ENCODE measurements around the gene ROR1. TPM values are rescaled to one million over a fixed set of nuclear protein-coding genes. Genes with fewer than 3 reads are reported as not detected.

Gene ROR1
- total and polyA plus RNA-seq, 4 donors: 4.0 to 30.9 (median 11.4) TPM

- no peaks in the 10 kb centered on the region for H3K36me3 ChIP-seq (ENCODE audit: control insufficient read depth in 1 of 2, insufficient read depth in 2 of 2, low read length in 1 of 2)
- H3K9me3 ChIP-seq (ENCODE audit: control insufficient read depth, low read length): no peaks in the 10 kb centered on the region
- H3K27me3 ChIP-seq (ENCODE audit: control insufficient read depth in 1 of 2, insufficient read depth in 2 of 2, low read length in 1 of 2): no peaks in the 10 kb centered on the region
- DNase-seq (no peak), ATAC-seq (ENCODE audit: low FRiP score) (no peak)
- H3K4me3 ChIP-seq (ENCODE audit: low read length in 2 of 2): no peak overlapping the region
- peaks cover 6 to 8% of the 10 kb centered on the region in 2 donors for H3K4me1 ChIP-seq (ENCODE audit: control insufficient read depth in 1 of 2, insufficient read depth in 2 of 2, low read length in 2 of 2)
- H3K27ac ChIP-seq (ENCODE audit: low read depth in 1 of 2, low read length in 2 of 2): no peak overlapping the region
- intact Hi-C loops (cut with DNase I): loop anchor here in 1 of 2 donors (10.0 kb wide), 1 partner anchor 46 kb away; no protein-coding TSS in a partner anchor
Observed at GRCh38 chr1:63890468-63890867, 116.7 kb downstream of the ROR1 start.

- no peak overlapping the region for H3K27ac ChIP-seq (ENCODE audit: low read depth in 1 of 2, low read length in 2 of 2)
- intact Hi-C loops (cut with DNase I): loop anchor here in 1 of 2 donors (10.0 kb wide), 1 partner anchor 46 kb away; no protein-coding TSS in a partner anchor
- DNase-seq: no peak
- H3K36me3 ChIP-seq (ENCODE audit: control insufficient read depth in 1 of 2, insufficient read depth in 2 of 2, low read length in 1 of 2): no peaks in the 10 kb centered on the region
- no peaks in the 10 kb centered on the region for H3K9me3 ChIP-seq (ENCODE audit: control insufficient read depth, low read length)
- peaks cover 6 to 8% of the 10 kb centered on the region in 2 donors for H3K4me1 ChIP-seq (ENCODE audit: control insufficient read depth in 1 of 2, insufficient read depth in 2 of 2, low read length in 2 of 2)
- no peaks in the 10 kb centered on the region for H3K27me3 ChIP-seq (ENCODE audit: control insufficient read depth in 1 of 2, insufficient read depth in 2 of 2, low read length in 1 of 2)
- no peak for ATAC-seq (ENCODE audit: low FRiP score)
- H3K4me3 ChIP-seq (ENCODE audit: low read length in 2 of 2): no peak overlapping the region
- WGBS, 2 donors: 85 to 87% methylated on average over 4 of the region's 4 CpGs
Observed at GRCh38 chr1:63891060-63891690, 117.4 kb downstream of the ROR1 start.

GRCh38 chr1:63892632-63893395, 119.0 kb downstream of the ROR1 start:
- no peak overlapping the region for H3K4me3 ChIP-seq (ENCODE audit: low read length in 2 of 2)
- H3K27ac ChIP-seq (ENCODE audit: low read depth in 1 of 2, low read length in 2 of 2): peak overlapping the region; percentile 61 to 90
- DNase-seq (peak in 1 of 2 donors; percentile 49), ATAC-seq (ENCODE audit: low FRiP score) (peak; percentile 80)
- H3K9me3 ChIP-seq (ENCODE audit: control insufficient read depth, low read length): no peaks in the 10 kb centered on the region
- H3K4me1 ChIP-seq (ENCODE audit: control insufficient read depth in 1 of 2, insufficient read depth in 2 of 2, low read length in 2 of 2): peaks cover 6 to 8% of the 10 kb centered on the region in 2 donors
- H3K27me3 ChIP-seq (ENCODE audit: control insufficient read depth in 1 of 2, insufficient read depth in 2 of 2, low read length in 1 of 2): no peaks in the 10 kb centered on the region
- H3K36me3 ChIP-seq (ENCODE audit: control insufficient read depth in 1 of 2, insufficient read depth in 2 of 2, low read length in 1 of 2): no peaks in the 10 kb centered on the region
- 17 to 22% methylated on average over 8 of the region's 8 CpGs for WGBS, 2 donors
- intact Hi-C loops (cut with DNase I): loop anchor here in 1 of 2 donors (10.0 kb wide), 1 partner anchor 48 kb away; no protein-coding TSS in a partner anchor

GRCh38 chr1:63893976-63894375, 120.2 kb downstream of the ROR1 start:
- Histone ChIP-seq H3K9me3 (ENCODE audit: control insufficient read depth, low read length) (no peaks in the 10 kb centered on the region), H3K27ac (ENCODE audit: low read depth in 1 of 2, low read length in 2 of 2) (peak overlapping the region in 1 of 2 donors; percentile 49), H3K4me3 (ENCODE audit: low read length in 2 of 2) (no peak overlapping the region), H3K27me3 (ENCODE audit: control insufficient read depth in 1 of 2, insufficient read depth in 2 of 2, low read length in 1 of 2) (no peaks in the 10 kb centered on the region), H3K36me3 (ENCODE audit: control insufficient read depth in 1 of 2, insufficient read depth in 2 of 2, low read length in 1 of 2) (no peaks in the 10 kb centered on the region), H3K4me1 (ENCODE audit: control insufficient read depth in 1 of 2, insufficient read depth in 2 of 2, low read length in 2 of 2) (peaks cover 6 to 10% of the 10 kb centered on the region in 2 donors)
- no peak for ATAC-seq (ENCODE audit: low FRiP score)
- 91 to 92% methylated on average over 3 of the region's 3 CpGs for WGBS, 2 donors
- intact Hi-C loops (cut with DNase I): loop anchor here in 1 of 2 donors (10.0 kb wide), 1 partner anchor 49 kb away; no protein-coding TSS in a partner anchor
- DNase-seq: no peak

- H3K4me1 ChIP-seq (ENCODE audit: control insufficient read depth in 1 of 2, insufficient read depth in 2 of 2, low read length in 2 of 2): peaks cover 9 to 11% of the 10 kb centered on the region in 2 donors
- no peaks in the 10 kb centered on the region for H3K36me3 ChIP-seq (ENCODE audit: control insufficient read depth in 1 of 2, insufficient read depth in 2 of 2, low read length in 1 of 2)
- H3K9me3 ChIP-seq (ENCODE audit: control insufficient read depth, low read length): no peaks in the 10 kb centered on the region
- no peak overlapping the region for H3K27ac ChIP-seq (ENCODE audit: low read depth in 1 of 2, low read length in 2 of 2)
- 19 to 20% methylated on average over 3 of the region's 3 CpGs for WGBS, 2 donors
- intact Hi-C loops (cut with DNase I): loop anchor here in 1 of 2 donors (10.0 kb wide), 1 partner anchor 50 kb away; no protein-coding TSS in a partner anchor
- no peaks in the 10 kb centered on the region for H3K27me3 ChIP-seq (ENCODE audit: control insufficient read depth in 1 of 2, insufficient read depth in 2 of 2, low read length in 1 of 2)
- H3K4me3 ChIP-seq (ENCODE audit: low read length in 2 of 2): no peak overlapping the region
- DNase-seq (no peak), ATAC-seq (ENCODE audit: low FRiP score) (no peak)
Observed at GRCh38 chr1:63894627-63895265, 120.9 kb downstream of the ROR1 start.

GRCh38 chr1:63896755-63897154, 122.9 kb downstream of the ROR1 start:
- no peaks in the 10 kb centered on the region for H3K27me3 ChIP-seq (ENCODE audit: control insufficient read depth in 1 of 2, insufficient read depth in 2 of 2, low read length in 1 of 2)
- H3K4me3 ChIP-seq (ENCODE audit: low read length in 2 of 2): no peak overlapping the region
- no peak overlapping the region for H3K27ac ChIP-seq (ENCODE audit: low read depth in 1 of 2, low read length in 2 of 2)
- no peak for DNase-seq
- intact Hi-C loops (cut with DNase I): loop anchor here in 1 of 2 donors (10.0 kb wide), 1 partner anchor 52 kb away; no protein-coding TSS in a partner anchor
- H3K36me3 ChIP-seq (ENCODE audit: control insufficient read depth in 1 of 2, insufficient read depth in 2 of 2, low read length in 1 of 2): no peaks in the 10 kb centered on the region
- ATAC-seq (ENCODE audit: low FRiP score): no peak
- no peaks in the 10 kb centered on the region for H3K9me3 ChIP-seq (ENCODE audit: control insufficient read depth, low read length)
- 84 to 86% methylated on average over 2 of the region's 2 CpGs for WGBS, 2 donors
- peaks cover 9 to 11% of the 10 kb centered on the region in 2 donors for H3K4me1 ChIP-seq (ENCODE audit: control insufficient read depth in 1 of 2, insufficient read depth in 2 of 2, low read length in 2 of 2)

GRCh38 chr1:63898428-63899196, 124.8 kb downstream of the ROR1 start:
- H3K9me3 ChIP-seq (ENCODE audit: control insufficient read depth, low read length): no peaks in the 10 kb centered on the region
- DNase-seq: no peak
- peaks cover 3 to 9% of the 10 kb centered on the region in 2 donors for H3K4me1 ChIP-seq (ENCODE audit: control insufficient read depth in 1 of 2, insufficient read depth in 2 of 2, low read length in 2 of 2)
- intact Hi-C loops (cut with DNase I): loop anchor here in 1 of 2 donors (10.0 kb wide), 1 partner anchor 54 kb away; no protein-coding TSS in a partner anchor
- peak overlapping the region; percentile 60 to 80 for H3K27ac ChIP-seq (ENCODE audit: low read depth in 1 of 2, low read length in 2 of 2)
- ATAC-seq (ENCODE audit: low FRiP score): peak; percentile 59
- no peaks in the 10 kb centered on the region for H3K36me3 ChIP-seq (ENCODE audit: control insufficient read depth in 1 of 2, insufficient read depth in 2 of 2, low read length in 1 of 2)
- H3K4me3 ChIP-seq (ENCODE audit: low read length in 2 of 2): no peak overlapping the region
- H3K27me3 ChIP-seq (ENCODE audit: control insufficient read depth in 1 of 2, insufficient read depth in 2 of 2, low read length in 1 of 2): no peaks in the 10 kb centered on the region
- 43% methylated on average over 6 of the region's 6 CpGs for whole genome bisulfite sequencing, 2 donors

- WGBS, 2 donors: 65 to 70% methylated on average over 6 of the region's 6 CpGs
- H3K4me1 ChIP-seq (ENCODE audit: control insufficient read depth in 1 of 2, insufficient read depth in 2 of 2, low read length in 2 of 2): peaks cover 3% of the 10 kb centered on the region in 2 donors
- H3K36me3 ChIP-seq (ENCODE audit: control insufficient read depth in 1 of 2, insufficient read depth in 2 of 2, low read length in 1 of 2): no peaks in the 10 kb centered on the region
- no peak overlapping the region for H3K4me3 ChIP-seq (ENCODE audit: low read length in 2 of 2)
- ATAC-seq (ENCODE audit: low FRiP score) (no peak), DNase-seq (no peak)
- no peaks in the 10 kb centered on the region for H3K27me3 ChIP-seq (ENCODE audit: control insufficient read depth in 1 of 2, insufficient read depth in 2 of 2, low read length in 1 of 2)
- no peak overlapping the region for H3K27ac ChIP-seq (ENCODE audit: low read depth in 1 of 2, low read length in 2 of 2)
- H3K9me3 ChIP-seq (ENCODE audit: control insufficient read depth, low read length): no peaks in the 10 kb centered on the region
- intact Hi-C loops (cut with DNase I): no loop called here
Observed at GRCh38 chr1:63901094-63901493, 127.3 kb downstream of the ROR1 start.
